HG02759 (cell line): ENCODE data around the gene SF3A1.
"Not testable (repeated sequence)": the region's sequence is repeated elsewhere in the genome, so short reads cannot be mapped to it uniquely, and the experiment has no call there.

ENCODE experiments used
- ATAC-seq: cut with Tn5 transposase; IDR thresholded peaks from one replicate; pipeline ENCODE4 v1.9.1; 2021; ENCODE audit warnings: mild to moderate bottlenecking, moderate library complexity; ENCODE audit not compliant: unreplicated experiment

SF3A1 gene

GRCh38 chr22:30356449-30357235 is at the start of gene SF3A1, which contains the start of gene CCDC157:
TSS of gene SF3A1 (minus strand) at chr22:30356894. CDS start at chr22:30356792, 102 bp downstream.
TSS of gene CCDC157 (plus strand) at chr22:30357007. CDS start at chr22:30366001, 8,994 bp downstream.
- peak; percentile 95 for ATAC-seq

DNA sequence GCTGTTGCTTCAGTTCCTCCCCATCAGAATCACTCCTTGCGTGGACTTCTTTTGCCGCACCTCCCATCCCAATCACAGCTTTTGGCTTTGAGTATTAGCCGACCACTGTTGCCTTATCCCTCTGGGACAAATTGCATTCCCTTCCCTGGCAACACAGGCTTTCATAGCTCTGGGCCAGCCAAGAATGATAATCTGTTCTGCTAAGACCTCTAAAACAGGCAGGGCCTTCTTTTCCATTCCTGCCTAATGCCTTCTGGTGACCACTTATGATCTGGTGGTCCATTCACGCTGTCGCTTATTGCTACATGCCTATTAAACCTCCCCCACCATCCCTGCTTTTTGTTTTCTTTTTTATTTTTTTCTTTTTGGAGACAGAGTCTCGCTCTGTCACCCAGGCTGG is 49.7 kb upstream of the SF3A1 start:
- ATAC-seq, result no peak

- ATAC-seq, result no peak
These were observed 49.0 kb upstream of the SF3A1 start for GRCh38 chr22:30405731-30406130.

DNA sequence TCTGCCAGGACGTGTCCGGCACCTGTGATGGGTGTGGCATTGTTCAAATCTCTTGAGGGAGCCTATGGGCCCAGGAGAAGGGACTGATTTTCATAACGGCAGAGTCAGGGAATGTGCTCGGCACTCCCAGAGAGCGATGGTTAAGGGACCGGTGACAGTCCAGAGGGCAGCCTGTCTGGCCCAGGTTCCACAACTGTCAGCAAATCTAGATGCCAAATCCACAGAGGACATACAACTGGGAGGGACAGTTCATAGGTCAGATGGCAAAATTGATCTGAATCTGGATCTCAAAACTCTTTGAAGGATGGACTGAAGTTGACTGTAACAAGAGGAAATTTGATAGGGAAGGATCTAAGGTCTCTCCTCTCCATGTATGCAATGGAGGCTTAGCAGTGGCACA is 47.6 kb upstream of the SF3A1 start:
- ATAC-seq, result no peak

- not testable (repeated sequence) for ATAC-seq
These were observed 46.0 kb upstream of the SF3A1 start for GRCh38 chr22:30402766-30403104.

GRCh38 chr22:30402028-30402765 is 45.5 kb upstream of the SF3A1 start:
- ATAC-seq, result no peak

- ATAC-seq, result not testable (repeated sequence)
These were observed 44.3 kb upstream of the SF3A1 start for GRCh38 chr22:30401024-30401423.

DNA sequence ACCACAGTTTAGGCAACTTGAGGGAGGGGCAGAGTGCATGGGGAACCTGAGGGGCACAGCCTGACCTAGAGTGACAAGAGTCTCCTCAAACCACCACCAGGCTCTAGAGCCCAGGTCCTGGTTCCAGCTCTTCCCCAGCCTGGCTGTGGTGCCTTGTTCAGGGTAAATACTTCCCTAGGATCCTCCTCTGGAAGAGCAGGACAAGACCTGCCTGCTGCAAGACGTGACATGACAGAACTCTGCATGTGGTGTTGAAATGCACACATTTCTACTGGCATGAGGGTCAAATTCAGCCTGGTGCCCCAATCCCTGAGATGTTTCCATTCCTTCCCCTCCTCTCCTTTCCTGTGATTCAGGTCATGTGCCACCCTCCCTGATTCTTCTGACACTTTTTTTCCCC is 43.5 kb upstream of the SF3A1 start:
- no peak for ATAC-seq

DNA sequence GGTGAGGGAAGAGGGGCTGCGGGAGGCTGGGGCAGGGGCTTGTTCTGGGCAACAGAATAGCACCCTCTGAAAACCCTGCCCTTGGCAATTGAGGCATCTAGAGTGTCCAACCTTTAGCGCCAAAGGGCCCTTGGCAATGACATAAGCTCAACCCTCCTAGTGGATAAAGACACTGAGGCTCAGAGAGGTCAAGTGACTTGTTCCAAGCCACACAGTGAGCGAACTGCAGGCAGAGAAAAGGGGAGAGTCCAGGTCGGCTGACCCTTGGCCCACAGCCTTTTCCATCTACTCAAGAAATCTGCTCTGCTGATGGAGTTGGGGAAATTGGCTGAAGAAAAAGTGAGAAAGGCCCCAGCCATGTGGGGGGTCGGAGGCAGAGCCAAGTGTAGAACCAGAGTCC is 43.0 kb upstream of the SF3A1 start:
- no peak for ATAC-seq

DNA sequence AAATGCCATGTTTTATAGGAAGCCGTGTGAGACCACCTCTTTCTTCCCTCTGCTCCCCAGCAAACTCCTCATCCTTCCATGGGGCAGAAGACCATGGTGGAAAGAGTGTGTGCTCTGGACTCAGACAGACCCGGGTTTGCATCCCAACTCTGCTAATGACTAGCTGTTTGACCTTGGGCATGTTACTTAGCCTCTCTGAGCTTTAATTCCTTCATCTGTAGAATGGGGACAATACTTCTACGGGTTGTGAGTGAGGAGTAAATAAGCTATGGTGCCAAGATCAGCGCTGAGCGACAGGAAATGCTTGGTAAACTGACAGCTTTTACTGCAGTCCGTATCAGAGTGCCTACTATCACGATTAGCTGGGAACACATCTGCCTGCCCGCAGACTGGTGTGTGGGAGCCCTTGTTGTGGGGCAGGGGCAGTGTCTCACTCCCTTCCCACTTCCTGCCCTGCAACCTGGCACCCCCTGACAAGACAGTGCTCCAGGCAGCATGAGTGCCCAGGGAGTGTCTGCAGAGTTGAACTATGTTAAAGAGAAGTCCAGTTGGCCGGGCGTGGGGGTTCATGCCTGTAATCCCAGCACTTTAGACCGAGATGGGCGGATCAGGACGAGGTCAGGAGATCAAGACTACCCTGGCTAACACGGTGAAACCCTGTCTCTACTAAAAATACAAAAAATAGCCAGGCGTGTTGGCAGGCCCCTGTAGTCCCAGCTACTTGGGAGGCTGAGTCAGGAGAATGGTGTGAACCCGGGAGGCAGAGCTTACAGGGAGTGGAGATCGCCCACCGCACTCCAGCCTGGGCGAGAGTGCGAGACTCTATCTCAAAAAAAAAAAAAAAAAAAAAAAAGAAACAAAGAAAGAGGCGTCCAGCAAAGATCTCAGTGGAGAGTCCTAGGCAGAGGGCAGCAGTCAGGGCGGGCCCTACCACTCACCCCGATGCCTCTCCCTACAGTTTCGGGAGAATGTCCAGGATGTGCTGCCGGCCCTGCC is 42.3 kb upstream of the SF3A1 start:
- no peak for ATAC-seq

- ATAC-seq, result no peak
These were observed 41.3 kb upstream of the SF3A1 start for GRCh38 chr22:30397656-30398635.

GRCh38 chr22:30396871-30397655 is 40.4 kb upstream of the SF3A1 start, which contains the start of gene SEC14L2:
TSS of gene SEC14L2 (plus strand) at chr22:30397018. CDS start at chr22:30397117, 99 bp downstream.
- no peak for ATAC-seq

DNA sequence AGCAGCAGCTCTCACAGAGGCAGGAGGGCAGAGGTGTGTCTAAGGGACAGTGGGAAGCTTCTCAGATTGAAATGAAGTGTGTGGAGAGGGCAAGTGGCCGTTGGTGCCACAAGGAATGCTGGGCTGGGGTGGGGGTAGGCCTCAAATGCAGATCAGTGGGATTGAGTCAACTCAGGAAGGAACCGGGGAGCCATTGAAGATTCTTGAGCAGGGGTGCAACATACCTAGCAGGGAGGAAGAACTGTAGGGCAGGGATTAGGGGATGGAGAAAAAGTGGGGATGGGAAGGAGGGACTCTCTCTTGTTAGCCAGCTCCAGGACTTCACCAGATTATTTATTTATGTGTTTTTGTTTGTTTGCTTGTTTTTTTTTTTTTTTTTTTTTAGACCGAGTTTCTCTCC is 37.2 kb upstream of the SF3A1 start:
- ATAC-seq, result no peak

DNA sequence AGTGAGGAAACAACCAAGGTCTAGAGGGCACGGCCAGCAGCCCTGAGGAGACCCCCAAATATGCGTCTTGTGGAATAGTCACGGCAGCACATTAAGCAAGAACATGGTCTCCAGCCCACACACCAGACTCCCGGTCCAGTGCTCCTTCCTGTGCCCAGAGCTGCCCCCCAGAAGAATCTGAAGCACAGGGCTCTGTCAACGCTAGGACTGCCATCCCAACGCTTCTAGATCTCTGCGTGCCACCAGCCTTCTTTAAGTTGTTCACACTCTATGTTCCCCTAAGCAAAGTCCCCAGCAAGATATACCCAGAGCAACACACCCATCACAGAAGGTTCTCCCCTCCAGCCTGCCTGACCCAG is 36.6 kb upstream of the SF3A1 start:
- ATAC-seq, result no peak

GRCh38 chr22:30392661-30393321 is 36.1 kb upstream of the SF3A1 start:
- ATAC-seq, result no peak

GRCh38 chr22:30390974-30391691 is 34.4 kb upstream of the SF3A1 start:
- ATAC-seq, result peak; percentile 40

DNA sequence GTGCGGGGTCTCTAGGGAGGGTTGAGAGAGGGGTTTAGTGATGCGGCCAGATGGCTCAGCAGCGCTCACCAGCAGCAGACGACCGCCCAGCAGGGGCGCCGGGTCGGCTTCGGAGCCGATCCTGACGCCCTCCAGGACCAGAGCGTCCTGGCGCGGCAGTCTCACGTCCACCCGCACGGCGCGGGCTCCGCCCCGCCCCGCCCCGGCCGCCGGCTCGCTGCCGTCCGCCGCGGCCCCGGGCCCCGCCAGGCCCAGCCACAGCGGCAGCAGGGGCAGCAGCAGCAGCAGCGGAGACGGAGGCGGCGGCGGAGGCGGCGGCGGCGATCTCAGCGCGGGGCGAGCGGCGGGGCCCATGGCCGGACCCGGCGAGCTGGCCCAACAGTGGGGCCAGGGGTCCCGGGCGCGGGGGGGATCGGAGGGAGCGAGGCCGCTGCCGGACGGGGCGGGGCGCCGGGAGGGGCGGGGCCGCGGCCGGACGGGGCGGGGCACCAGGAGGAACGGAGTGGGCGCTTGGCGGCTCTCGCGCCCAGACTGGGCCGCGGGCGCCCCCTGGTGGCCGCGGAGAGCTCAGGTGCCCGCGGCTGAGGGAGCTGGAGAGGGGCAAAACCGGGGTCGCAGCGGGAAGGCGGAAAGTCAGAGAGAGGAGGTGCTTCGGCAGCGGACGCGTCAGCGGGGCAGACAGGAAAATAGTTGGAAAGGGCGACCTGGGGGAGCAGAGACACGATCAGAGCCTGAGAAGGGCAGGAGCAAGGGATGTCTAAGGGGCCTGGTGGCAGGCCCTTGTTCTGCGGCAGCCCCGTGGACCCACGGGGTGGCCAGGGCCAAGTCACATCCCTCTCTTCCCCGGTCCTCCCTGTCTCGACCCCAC is 30.5 kb upstream of the SF3A1 start, which contains the start of gene RNF215:
TSS of gene RNF215 (minus strand) at position 452 of the 868 bp plus-strand sequence. CDS start at position 354, 98 bp downstream.
- ATAC-seq, result peak; percentile 84
